RWPE2 (cell line): Measurements from ENCODE around the gene ATP9A.

Source experiments
- ATAC-seq: fragments of 200-7000 bp; cut with Tn5 transposase; 3 replicates; pipeline ENCODE4 v1.9.1; 2021; ENCODE audit warnings: low read depth
- DNase-seq: peaks from one replicate; pipeline ENCODE4 v3.0.0-alpha.2; 2020; ENCODE audit warnings: low spot score
- H3K27ac ChIP-seq: fragments of 450-650 bp; 2 replicates; pipeline ENCODE4 v1.5.1; 2017; ENCODE audit warnings: mild to moderate bottlenecking; ENCODE audit not compliant: poor library complexity, severe bottlenecking
- H3K27me3 ChIP-seq: fragments of 250-450 bp; sonication (Bioruptor Pico); 2 replicates; pipeline ENCODE4 v1.5.1; 2021; ENCODE audit warnings: mild to moderate bottlenecking, moderate library complexity; ENCODE audit not compliant: insufficient read depth, poor library complexity, severe bottlenecking
- H3K36me3 ChIP-seq: fragments of 250-450 bp; sonication (Bioruptor Pico); 2 replicates; pipeline ENCODE4 v1.5.1; 2020; ENCODE audit warnings: low read depth, mild to moderate bottlenecking, moderate library complexity
- H3K4me1 ChIP-seq: fragments of 250-450 bp; sonication (Bioruptor Pico); 2 replicates; pipeline ENCODE4 v1.5.1; 2021; ENCODE audit warnings: mild to moderate bottlenecking, moderate library complexity; ENCODE audit not compliant: insufficient read depth, poor library complexity, severe bottlenecking
- H3K4me3 ChIP-seq: fragments of 250-450 bp; sonication (Bioruptor Pico); 2 replicates; pipeline ENCODE4 v1.5.1; 2021; ENCODE audit warnings: mild to moderate bottlenecking, moderate library complexity; ENCODE audit not compliant: severe bottlenecking
- H3K9me3 ChIP-seq: fragments of 250-450 bp; sonication (Bioruptor Pico); 2 replicates; pipeline ENCODE4 v1.5.1; 2021; ENCODE audit warnings: mild to moderate bottlenecking, moderate library complexity; ENCODE audit not compliant: severe bottlenecking
- TF ChIP-seq, protein P1 (sequence below): fragments of 450-650 bp; IDR thresholded peaks from one replicate; pipeline ENCODE4 v1.5.1; 2017; ENCODE audit warnings: mild to moderate bottlenecking, moderate library complexity; ENCODE audit not compliant: poor library complexity, severe bottlenecking

ATP9A gene

GRCh38 chr20:51602131-51602530 is 166.1 kb downstream of the ATP9A start:
- DNase-seq: no peak

DNA sequence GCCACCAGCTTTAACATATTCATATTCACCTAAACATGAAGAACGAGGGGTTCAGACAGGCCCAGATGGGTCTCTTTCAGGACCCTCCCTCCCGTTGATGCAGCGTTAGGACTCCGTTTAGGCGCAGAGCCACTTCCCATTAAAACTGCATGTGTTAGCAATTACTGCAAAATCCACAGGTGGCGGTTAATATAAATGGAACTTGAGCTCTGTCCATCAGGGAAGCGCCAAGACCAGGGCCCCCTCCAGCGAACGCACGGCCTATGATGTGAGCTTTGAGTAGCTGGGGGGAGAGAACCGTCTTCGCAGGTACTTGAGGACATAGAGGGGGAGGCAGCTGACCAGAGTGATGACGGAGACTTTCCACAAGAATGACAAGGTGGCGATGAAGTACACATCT is 167.2 kb downstream of the ATP9A start:
- no peak overlapping the region for H3K4me3 ChIP-seq
- no peaks in the 10 kb centered on the region for H3K9me3 ChIP-seq
- TF ChIP-seq, protein P1, sequence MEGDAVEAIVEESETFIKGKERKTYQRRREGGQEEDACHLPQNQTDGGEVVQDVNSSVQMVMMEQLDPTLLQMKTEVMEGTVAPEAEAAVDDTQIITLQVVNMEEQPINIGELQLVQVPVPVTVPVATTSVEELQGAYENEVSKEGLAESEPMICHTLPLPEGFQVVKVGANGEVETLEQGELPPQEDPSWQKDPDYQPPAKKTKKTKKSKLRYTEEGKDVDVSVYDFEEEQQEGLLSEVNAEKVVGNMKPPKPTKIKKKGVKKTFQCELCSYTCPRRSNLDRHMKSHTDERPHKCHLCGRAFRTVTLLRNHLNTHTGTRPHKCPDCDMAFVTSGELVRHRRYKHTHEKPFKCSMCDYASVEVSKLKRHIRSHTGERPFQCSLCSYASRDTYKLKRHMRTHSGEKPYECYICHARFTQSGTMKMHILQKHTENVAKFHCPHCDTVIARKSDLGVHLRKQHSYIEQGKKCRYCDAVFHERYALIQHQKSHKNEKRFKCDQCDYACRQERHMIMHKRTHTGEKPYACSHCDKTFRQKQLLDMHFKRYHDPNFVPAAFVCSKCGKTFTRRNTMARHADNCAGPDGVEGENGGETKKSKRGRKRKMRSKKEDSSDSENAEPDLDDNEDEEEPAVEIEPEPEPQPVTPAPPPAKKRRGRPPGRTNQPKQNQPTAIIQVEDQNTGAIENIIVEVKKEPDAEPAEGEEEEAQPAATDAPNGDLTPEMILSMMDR: no peak
- no peak for ATAC-seq
- no peaks in the 10 kb centered on the region; the same call in 1 of the 2 replicates for H3K36me3 ChIP-seq
- H3K4me1 ChIP-seq: no peaks in the 10 kb centered on the region
- no peak overlapping the region for H3K27ac ChIP-seq
- H3K27me3 ChIP-seq: no peaks in the 10 kb centered on the region
- no peak for DNase-seq

More at GRCh38 chr20:51602131-51602530, 166.1 kb downstream of the ATP9A start:
- TF ChIP-seq, protein P1: no peak
- H3K27ac ChIP-seq: no peak overlapping the region
- no peaks in the 10 kb centered on the region for H3K4me1 ChIP-seq
- no peak for ATAC-seq
- no peak overlapping the region for H3K4me3 ChIP-seq
- no peaks in the 10 kb centered on the region for H3K9me3 ChIP-seq
- H3K36me3 ChIP-seq: no peaks in the 10 kb centered on the region; the same call in 1 of the 2 replicates
- no peaks in the 10 kb centered on the region for H3K27me3 ChIP-seq

DNA sequence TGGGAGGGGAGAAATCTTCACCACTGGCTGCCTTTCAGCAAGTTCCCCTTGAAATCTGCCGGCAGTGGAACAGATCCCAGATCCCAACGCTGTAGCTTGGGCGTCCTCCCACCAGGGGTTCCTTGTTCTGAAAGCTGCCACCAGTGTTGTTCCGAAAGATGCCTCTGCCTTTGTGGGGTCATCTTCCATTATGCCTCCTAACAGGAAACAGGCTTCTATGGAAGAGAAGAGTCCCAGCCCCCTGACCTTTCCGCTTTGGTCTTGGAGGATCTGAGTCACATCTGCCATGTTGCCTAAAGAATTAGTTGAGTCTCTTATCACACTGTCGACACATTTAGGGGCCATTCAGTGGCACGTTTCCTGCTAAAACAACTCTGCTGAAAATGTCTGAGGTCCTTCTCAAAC is 168.2 kb downstream of the ATP9A start:
- Histone ChIP-seq H3K27ac (no peak overlapping the region), H3K36me3 (no peaks in the 10 kb centered on the region), H3K9me3 (no peaks in the 10 kb centered on the region), H3K4me3 (no peak overlapping the region), H3K4me1 (no peaks in the 10 kb centered on the region), H3K27me3 (no peaks in the 10 kb centered on the region)
- TF ChIP-seq, protein P1: no peak
- DNase-seq (no peak), ATAC-seq (no peak)

GRCh38 chr20:51598556-51598955 is 169.6 kb downstream of the ATP9A start:
- DNase-seq: no peak
- ATAC-seq: no peak
- TF ChIP-seq, protein P1: no peak
- Histone ChIP-seq H3K9me3 (no peaks in the 10 kb centered on the region), H3K27me3 (no peaks in the 10 kb centered on the region), H3K4me3 (no peak overlapping the region), H3K4me1 (no peaks in the 10 kb centered on the region), H3K36me3 (no peaks in the 10 kb centered on the region), H3K27ac (no peak overlapping the region)

DNA sequence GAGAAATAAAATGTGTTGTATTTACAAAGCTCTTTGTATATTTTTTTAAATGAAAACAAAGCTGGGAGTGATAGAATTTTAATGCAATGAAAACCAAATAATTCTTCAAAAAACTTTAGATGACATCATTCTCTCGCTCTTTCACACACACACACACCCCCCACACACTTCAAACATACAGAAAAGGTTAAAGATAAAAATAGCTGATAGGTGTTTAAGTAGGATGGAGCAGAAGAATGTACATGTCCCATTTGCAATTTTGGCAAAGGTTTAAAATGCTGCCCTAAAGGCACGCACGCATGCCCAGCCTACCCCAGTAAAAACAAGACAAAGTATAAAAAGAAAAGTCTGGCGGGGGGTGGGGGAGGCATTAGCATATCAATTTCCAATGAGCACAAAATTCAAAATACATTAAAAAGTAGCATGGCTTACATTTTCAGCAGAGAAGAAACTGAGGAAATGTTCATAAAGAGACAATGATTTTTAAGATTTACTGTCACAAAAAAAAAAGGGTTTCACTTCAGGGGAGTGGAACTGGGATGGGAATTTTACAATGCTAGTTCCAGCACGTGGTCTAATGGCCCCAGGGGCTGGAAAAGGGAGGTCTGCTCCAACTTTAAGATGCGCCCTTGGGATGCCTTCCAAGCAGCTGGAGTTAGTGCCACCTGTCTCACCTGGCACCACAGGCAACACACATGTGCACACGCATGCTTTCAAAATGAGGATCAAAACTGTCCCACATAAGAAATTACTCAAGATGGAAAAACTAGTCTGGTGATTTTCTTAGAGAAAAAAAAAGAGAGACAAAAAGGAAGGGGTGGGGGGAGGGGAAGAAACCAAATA is 170.6 kb downstream of the ATP9A start:
- H3K9me3 ChIP-seq: no peaks in the 10 kb centered on the region
- TF ChIP-seq, protein P1: no peak
- H3K27me3 ChIP-seq: no peaks in the 10 kb centered on the region
- H3K4me1 ChIP-seq: no peaks in the 10 kb centered on the region
- DNase-seq (no peak), ATAC-seq (no peak)
- H3K27ac ChIP-seq: no peak overlapping the region
- no peaks in the 10 kb centered on the region for H3K36me3 ChIP-seq
- H3K4me3 ChIP-seq: no peak overlapping the region
